HEK293 (cell line): ENCODE data around the gene TNFAIP8.

Experiments used
- CTCF ChIA-PET: fragments of 350-600 bp; formaldehyde crosslinking; extraction: SDS; loops from one replicate; lab custom pipeline; 2021; ENCODE audit warnings: antibody characterized with exemption; lab: Yijun Ruan, JAX
- POLR2A ChIA-PET: fragments of 300-600 bp; formaldehyde crosslinking; extraction: SDS; loops from one replicate; lab custom pipeline; 2020; ENCODE audit warnings: antibody characterized with exemption, inconsistent platforms; lab: Yijun Ruan, JAX
- H3K27ac ChIP-seq: fragments of 200-500 bp; sonication (Bioruptor generic); 2 replicates; pipeline ENCODE4 v1.5.1; 2014; ENCODE audit warnings: low read depth, low read length, control low read depth, inconsistent platforms; ENCODE audit errors: extremely low read depth
- H3K36me3 ChIP-seq, 2 experiments: fragments of 200-500 bp in 1 of 2; sonication (Bioruptor generic) in 1 of 2; 1 replicate in 1 of 2; 2 replicates in 1 of 2; pipeline ENCODE4 v1.5.1; 2014 to 2017; ENCODE audit warnings: inconsistent platforms in 2 of 2, low read length in 2 of 2; ENCODE audit not compliant: control insufficient read depth in 2 of 2, insufficient read depth in 1 of 2
- H3K4me1 ChIP-seq: fragments of 200-500 bp; sonication (Bioruptor generic); 2 replicates; pipeline ENCODE4 v1.5.1; 2014; ENCODE audit warnings: mild to moderate bottlenecking, low read length, inconsistent platforms; ENCODE audit not compliant: control insufficient read depth, insufficient read depth
- H3K4me3 ChIP-seq: 2 replicates; pipeline ENCODE4 v1.5.1; 2011; ENCODE audit warnings: low read depth, mild to moderate bottlenecking, control low read depth, low read length, moderate library complexity
- H3K9me3 ChIP-seq: fragments of 200-500 bp; sonication (Bioruptor generic); 2 replicates; pipeline ENCODE4 v1.5.1; 2014; ENCODE audit warnings: low read depth, low read length, inconsistent platforms; ENCODE audit not compliant: control insufficient read depth, insufficient read depth
- PBX3 ChIP-seq: sonication (generic); formaldehyde crosslinking; IDR thresholded peaks from 2 replicates; pipeline ENCODE4 v1.8.1; 2022; ENCODE audit warnings: mild to moderate bottlenecking, moderate library complexity, missing genetic modification reagents
- PRDM1 ChIP-seq: fragments of 450-650 bp; formaldehyde crosslinking; IDR thresholded peaks from 2 replicates; pipeline ENCODE4; 2016; ENCODE audit warnings: missing biosample characterization, missing genetic modification characterization
- WT1 ChIP-seq: fragments of 450-650 bp; formaldehyde crosslinking; IDR thresholded peaks from 2 replicates; pipeline ENCODE4 v1.5.1; 2016; ENCODE audit warnings: missing biosample characterization, missing genetic modification characterization
- ZBTB10 ChIP-seq: fragments of 450-650 bp; formaldehyde crosslinking; IDR thresholded peaks from 2 replicates; pipeline ENCODE4 v1.5.1; 2016; ENCODE audit warnings: missing biosample characterization, missing genetic modification characterization
- ZBTB17 ChIP-seq: fragments of 450-650 bp; formaldehyde crosslinking; IDR thresholded peaks from 2 replicates; pipeline ENCODE4 v1.5.1; 2016; ENCODE audit warnings: missing biosample characterization, missing genetic modification characterization
- ZFHX2 ChIP-seq: fragments of 450-650 bp; formaldehyde crosslinking; conservative IDR thresholded peaks from 2 replicates; pipeline ENCODE4 v1.5.1; 2016; ENCODE audit warnings: missing biosample characterization, missing genetic modification characterization
- ZNF140 ChIP-seq: fragments of 450-650 bp; formaldehyde crosslinking; IDR thresholded peaks from 2 replicates; pipeline ENCODE4 v1.5.1; 2016; ENCODE audit warnings: missing biosample characterization, missing genetic modification characterization
- ZNF19 ChIP-seq: fragments of 450-650 bp; formaldehyde crosslinking; IDR thresholded peaks from 2 replicates; pipeline ENCODE4; 2016; ENCODE audit warnings: missing biosample characterization, missing genetic modification characterization, low read depth
- ZNF280C ChIP-seq: fragments of 450-650 bp; formaldehyde crosslinking; IDR thresholded peaks from 2 replicates; pipeline ENCODE4 v1.5.1; 2016; ENCODE audit warnings: missing biosample characterization, missing genetic modification characterization
- ZNF311 ChIP-seq: fragments of 450-650 bp; formaldehyde crosslinking; IDR thresholded peaks from 2 replicates; pipeline ENCODE4 v1.5.1; 2017; ENCODE audit warnings: missing biosample characterization, missing genetic modification characterization, borderline replicate concordance
- ZNF335 ChIP-seq: fragments of 450-650 bp; formaldehyde crosslinking; conservative IDR thresholded peaks from 2 replicates; pipeline ENCODE4 v1.5.1; 2016; ENCODE audit warnings: missing biosample characterization, missing genetic modification characterization
- ZNF350 ChIP-seq: fragments of 450-650 bp; formaldehyde crosslinking; IDR thresholded peaks from 2 replicates; pipeline ENCODE4 v1.5.0; 2017; ENCODE audit warnings: missing biosample characterization, mild to moderate bottlenecking, missing genetic modification characterization
- ZNF391 ChIP-seq: fragments of 450-650 bp; formaldehyde crosslinking; IDR thresholded peaks from 2 replicates; pipeline ENCODE4 v1.5.1; 2016; ENCODE audit warnings: low read depth, missing biosample characterization, missing genetic modification characterization, borderline replicate concordance
- ZNF449 ChIP-seq: fragments of 450-650 bp; formaldehyde crosslinking; IDR thresholded peaks from 2 replicates; pipeline ENCODE4 v1.5.1; 2017; ENCODE audit warnings: missing biosample characterization, mild to moderate bottlenecking, missing genetic modification characterization, moderate library complexity
- ZNF544 ChIP-seq: fragments of 450-650 bp; formaldehyde crosslinking; IDR thresholded peaks from 2 replicates; pipeline ENCODE4 v1.5.0; 2017; ENCODE audit warnings: missing biosample characterization, missing genetic modification characterization
- ZNF600 ChIP-seq: fragments of 450-650 bp; formaldehyde crosslinking; IDR thresholded peaks from 2 replicates; pipeline ENCODE4 v1.5.1; 2016; ENCODE audit warnings: missing biosample characterization, missing genetic modification characterization
- ZNF645 ChIP-seq: fragments of 450-650 bp; formaldehyde crosslinking; IDR thresholded peaks from 2 replicates; pipeline ENCODE4; 2016; ENCODE audit warnings: missing biosample characterization, missing genetic modification characterization
- ZNF677 ChIP-seq: fragments of 450-650 bp; IDR thresholded peaks from 2 replicates; pipeline ENCODE4 v1.5.0; 2018; ENCODE audit warnings: missing biosample characterization, mild to moderate bottlenecking, missing genetic modification characterization, moderate library complexity
- ZNF701 ChIP-seq: fragments of 450-650 bp; formaldehyde crosslinking; IDR thresholded peaks from 2 replicates; pipeline ENCODE4 v1.5.1; 2016; ENCODE audit warnings: missing biosample characterization, missing genetic modification characterization
- ZSCAN23 ChIP-seq: fragments of 450-650 bp; formaldehyde crosslinking; IDR thresholded peaks from 2 replicates; pipeline ENCODE4 v1.5.1; 2016; ENCODE audit warnings: missing biosample characterization, missing genetic modification characterization
- ZSCAN4 ChIP-seq: fragments of 450-650 bp; formaldehyde crosslinking; IDR thresholded peaks from 2 replicates; pipeline ENCODE4 v1.5.1; 2017; ENCODE audit warnings: missing biosample characterization, missing genetic modification characterization
- ZXDB ChIP-seq: fragments of 450-650 bp; formaldehyde crosslinking; IDR thresholded peaks from 2 replicates; pipeline ENCODE4 v1.5.1; 2016; ENCODE audit warnings: missing biosample characterization, missing genetic modification characterization

TNFAIP8 gene

GRCh38 chr5:119327018-119327417 lies 28.8 kb upstream of the TNFAIP8 start:
- no peaks in the 10 kb centered on the region for H3K36me3 ChIP-seq
- no peak overlapping the region for H3K4me3 ChIP-seq
- ChIA-PET POLR2A (interaction anchor here (0.6 kb wide), 1 partner anchor 261 kb away, joined by 3 read pairs; no protein-coding TSS in a partner anchor), CTCF (no interaction called here)
- H3K4me1 ChIP-seq, result peaks cover 16% of the 10 kb centered on the region
- H3K9me3 ChIP-seq, result no peaks in the 10 kb centered on the region
- H3K27ac ChIP-seq, result no peak overlapping the region
- TF ChIP-seq ZNF350 (tag by site-specific recombination) (no peak), ZNF391 (no peak), ZNF335 (no peak), ZFHX2 (peak; percentile 75), ZNF449 (tag by site-specific recombination) (no peak), ZNF280C (tag by site-specific recombination) (no peak), ZNF600 (tag by site-specific recombination) (no peak)

- H3K4me3 ChIP-seq, result no peak overlapping the region
- ChIA-PET POLR2A (no interaction called here), CTCF (interaction anchor here (0.9 kb wide), 1 partner anchor 341 kb away, joined by 3 read pairs; no protein-coding TSS in a partner anchor)
- peak overlapping the region; percentile 59; the same call in 1 of the 2 replicates for H3K27ac ChIP-seq
- peaks cover 5% of the 10 kb centered on the region; the same call in 1 of the 2 replicates for H3K4me1 ChIP-seq
- no peaks in the 10 kb centered on the region for H3K9me3 ChIP-seq
- H3K36me3 ChIP-seq, result no peaks in the 10 kb centered on the region
- TF ChIP-seq ZNF335 (peak; percentile 98), WT1 (tag by site-specific recombination) (peak; percentile 82), ZNF140 (tag by site-specific recombination) (no peak), ZNF677 (no peak), ZXDB (tag by site-specific recombination) (peak; percentile 90), ZNF701 (tag by site-specific recombination) (no peak), ZNF645 (tag by site-specific recombination) (no peak), ZNF19 (no peak), ZBTB17 (tag by site-specific recombination) (peak; percentile 50; the same call in 1 of the 2 replicates), ZSCAN23 (tag by site-specific recombination) (no peak), PRDM1 (tag by site-specific recombination) (peak; percentile 68), ZBTB10 (no peak), ZSCAN4 (tag by site-specific recombination) (0 out of 2 replicates have a peak, but pooled peaks have one; percentile 27), ZNF311 (tag by site-specific recombination) (no peak), ZNF544 (tag by site-specific recombination) (no peak), PBX3 (CRISPR knock-in tag) (no peak)
These were observed 26.8 kb upstream of the TNFAIP8 start for GRCh38 chr5:119328753-119329602.
